ENCODE results near the gene NFIA. TPM values are rescaled to one million over a fixed set of nuclear protein-coding genes. Genes with fewer than 3 reads are reported as not detected.
A peak's percentile ranks its signal among the peaks of the same experiment; 100 is the strongest.

The NFIA gene
- total and polyA plus RNA-seq, 2 donors (not counting 1 experiment from before 2014, with no cell fraction given), result 5.4 to 11.0 TPM

GRCh38 chr1:61085206-61085982, 3.0 kb downstream of the NFIA start:
- Histone ChIP-seq H3K4me1 (ENCODE audit: control insufficient read depth, extremely low read depth, insufficient read depth, low read length) (peaks cover 7% of the 10 kb centered on the region), H4K20me1 (ENCODE audit: control insufficient read depth, extremely low read depth, insufficient read depth, low read length) (no peaks in the 10 kb centered on the region), H3K27ac (ENCODE audit: insufficient read depth, low read length) (no peak overlapping the region), H3K9ac (ENCODE audit: insufficient read depth, low read length) (no peak overlapping the region), H3K79me2 (ENCODE audit: control insufficient read depth, insufficient read depth, low read length) (peaks cover 8% of the 10 kb centered on the region), H3K36me3 (ENCODE audit: control insufficient read depth, insufficient read depth, low read length) (peaks cover 4% of the 10 kb centered on the region), H3K4me3 (replicated peaks in 1 of 4; ENCODE audit: control extremely low read depth in 1 of 4, insufficient read depth in 1 of 4, low read depth in 3 of 4, low read length in 4 of 4) (peak overlapping the region in 1 of 4 experiments; percentile 60), H3K9me3 (ENCODE audit: control insufficient read depth, insufficient read depth, low read depth, low read length) (no peaks in the 10 kb centered on the region), H2AFZ (ENCODE audit: low read length) (no peak overlapping the region), H3K4me2 (ENCODE audit: extremely low read depth, insufficient read depth, low read length) (no peak overlapping the region), H3K27me3 (ENCODE audit: control insufficient read depth, insufficient read depth, low read length) (no peaks in the 10 kb centered on the region)
- no peak for DNase-seq (ENCODE audit: low read depth in 2 of 2)
- TF ChIP-seq EZH2 (IDR thresholded peaks at IDR 0.05; ENCODE audit: low read length, missing control alignments) (no peak), CTCF (conservative IDR thresholded peaks at IDR 0.05 in 1 of 2, IDR thresholded peaks at IDR 0.05 in 1 of 2; ENCODE audit: low read depth in 1 of 2, low read length in 2 of 2) (no peak)

- H2AFZ ChIP-seq (ENCODE audit: low read length), result no peak overlapping the region
- H3K4me3 ChIP-seq (replicated peaks in 1 of 4; ENCODE audit: control extremely low read depth in 1 of 4, insufficient read depth in 1 of 4, low read depth in 3 of 4, low read length in 4 of 4), result no peak overlapping the region
- H3K36me3 ChIP-seq (ENCODE audit: control insufficient read depth, insufficient read depth, low read length), result peaks cover 4% of the 10 kb centered on the region
Measured at GRCh38 chr1:61085983-61086644, 3.8 kb downstream of the NFIA start.

More at GRCh38 chr1:61085983-61086644, 3.8 kb downstream of the NFIA start:
- no peak overlapping the region for H3K4me2 ChIP-seq (ENCODE audit: extremely low read depth, insufficient read depth, low read length)
- no peaks in the 10 kb centered on the region for H4K20me1 ChIP-seq (ENCODE audit: control insufficient read depth, extremely low read depth, insufficient read depth, low read length)
- H3K4me1 ChIP-seq (ENCODE audit: control insufficient read depth, extremely low read depth, insufficient read depth, low read length), result peaks cover 5% of the 10 kb centered on the region
- no peak overlapping the region for H3K9ac ChIP-seq (ENCODE audit: insufficient read depth, low read length)
- DNase-seq (ENCODE audit: low read depth in 2 of 2), result no peak
- peaks cover 8% of the 10 kb centered on the region for H3K79me2 ChIP-seq (ENCODE audit: control insufficient read depth, insufficient read depth, low read length)
- no peak overlapping the region for H3K27ac ChIP-seq (ENCODE audit: insufficient read depth, low read length)
- no peaks in the 10 kb centered on the region for H3K27me3 ChIP-seq (ENCODE audit: control insufficient read depth, insufficient read depth, low read length)
- H3K9me3 ChIP-seq (ENCODE audit: control insufficient read depth, insufficient read depth, low read depth, low read length), result no peaks in the 10 kb centered on the region
- TF ChIP-seq EZH2 (IDR thresholded peaks at IDR 0.05; ENCODE audit: low read length, missing control alignments) (no peak), CTCF (conservative IDR thresholded peaks at IDR 0.05 in 1 of 2, IDR thresholded peaks at IDR 0.05 in 1 of 2; ENCODE audit: low read depth in 1 of 2, low read length in 2 of 2) (no peak)

Measured in fibroblast of lung (primary cell).